Transverse colon (tissue), 4 donors: ENCODE measurements around the gene KRTAP2-3.

Experiments
- CTCF ChIP-seq, 5 experiments: fragments of 200-600 bp in 3 of 5; fragments of 450-650 bp in 2 of 5; sonication (generic) in 3 of 5; IDR thresholded peaks; 1 replicate in 2 of 5; 2 replicates in 3 of 5; pipeline ENCODE4 v1.5.1; 2016 to 2017; ENCODE audit warnings: antibody characterized with exemption in 5 of 5, inconsistent platforms in 3 of 5, mild to moderate bottlenecking in 2 of 5, moderate library complexity in 1 of 5
- POLR2A ChIP-seq: fragments of 450-650 bp; IDR thresholded peaks from one replicate; pipeline ENCODE4 v1.6.1; 2016; ENCODE audit warnings: antibody characterized with exemption, mild to moderate bottlenecking, moderate library complexity
- POLR2AphosphoS5 ChIP-seq, 3 donors: sonication (generic); formaldehyde crosslinking; IDR thresholded peaks; one replicate each; pipeline ENCODE4 v1.6.1; 2016; ENCODE audit warnings: antibody characterized with exemption in 3 of 3

GRCh38 chr17:41054025-41054424 is 5.9 kb downstream of the KRTAP2-3 start:
- no peak for TF ChIP-seq CTCF (IDR thresholded peaks at IDR 0.05)
- no peak for TF ChIP-seq POLR2A
- no peak for TF ChIP-seq POLR2AphosphoS5 (IDR thresholded peaks at IDR 0.05)
